NCI-H526 (cell line): ENCODE data around the gene COQ9.
"Not testable (repeated sequence)": the region's sequence is repeated elsewhere in the genome, so short reads cannot be mapped to it uniquely, and the experiment has no call there.

Experiments used
- DNase-seq, 2 experiments: peaks; one replicate each; lab custom pipeline; 2025; lab: John Stamatoyannopoulos, UW

Gene COQ9

GRCh38 chr16:57426356-57426755, 20.9 kb upstream of the COQ9 start:
- DNase-seq: no peak

- DNase-seq: no peak
Measured at GRCh38 chr16:57427307-57427706, 20.0 kb upstream of the COQ9 start.

GRCh38 chr16:57427824-57428223, 19.5 kb upstream of the COQ9 start:
- no peak for DNase-seq

GRCh38 chr16:57430955-57431354, 16.3 kb upstream of the COQ9 start:
- no peak for DNase-seq

GRCh38 chr16:57432505-57432904, 14.8 kb upstream of the COQ9 start:
- no peak for DNase-seq

GRCh38 chr16:57432989-57433388, 14.3 kb upstream of the COQ9 start:
- no peak for DNase-seq

GRCh38 chr16:57434003-57434402, 13.3 kb upstream of the COQ9 start:
- no peak for DNase-seq

GRCh38 chr16:57435838-57436237, 11.4 kb upstream of the COQ9 start:
- no peak for DNase-seq

- DNase-seq: not testable (repeated sequence)
Measured at GRCh38 chr16:57439947-57440346, 7.3 kb upstream of the COQ9 start.

GRCh38 chr16:57440551-57440950, 6.7 kb upstream of the COQ9 start:
- not testable (repeated sequence) for DNase-seq

GRCh38 chr16:57444711-57445110, 2.6 kb upstream of the COQ9 start:
- DNase-seq: no peak

- DNase-seq: no peak
Measured at GRCh38 chr16:57445510-57445909, 1.8 kb upstream of the COQ9 start.

- peak in 1 of 2 experiments; percentile 44 for DNase-seq
Measured at GRCh38 chr16:57446531-57447185, 621 bp upstream of the COQ9 start.

GRCh38 chr16:57452021-57452420, 4.7 kb downstream of the COQ9 start:
- DNase-seq: no peak

GRCh38 chr16:57462209-57462977, 15.1 kb downstream of the COQ9 start, which contains the start of gene POLR2C:
POLR2C (plus strand) TSS chr16:57462679; CDS start chr16:57462725, 46 bp downstream.
- peak; percentile 26 to 89 for DNase-seq

- DNase-seq: no peak
Measured at GRCh38 chr16:57462978-57463362, 15.7 kb downstream of the COQ9 start.

GRCh38 chr16:57464523-57464922, 17.2 kb downstream of the COQ9 start:
- DNase-seq: no peak

- no peak for DNase-seq
Measured at GRCh38 chr16:57468346-57468745, 21.1 kb downstream of the COQ9 start.

- DNase-seq: no peak
Measured at GRCh38 chr16:57469046-57469445, 21.8 kb downstream of the COQ9 start.

GRCh38 chr16:57469917-57470470, 22.7 kb downstream of the COQ9 start:
- DNase-seq: peak in 1 of 2 experiments; percentile 7

- DNase-seq: no peak
Measured at GRCh38 chr16:57470711-57471110, 23.4 kb downstream of the COQ9 start.

- no peak for DNase-seq
Measured at GRCh38 chr16:57471209-57471608, 23.9 kb downstream of the COQ9 start.
